ENCODE results near the gene ZDHHC4.

The ZDHHC4 gene

DNA sequence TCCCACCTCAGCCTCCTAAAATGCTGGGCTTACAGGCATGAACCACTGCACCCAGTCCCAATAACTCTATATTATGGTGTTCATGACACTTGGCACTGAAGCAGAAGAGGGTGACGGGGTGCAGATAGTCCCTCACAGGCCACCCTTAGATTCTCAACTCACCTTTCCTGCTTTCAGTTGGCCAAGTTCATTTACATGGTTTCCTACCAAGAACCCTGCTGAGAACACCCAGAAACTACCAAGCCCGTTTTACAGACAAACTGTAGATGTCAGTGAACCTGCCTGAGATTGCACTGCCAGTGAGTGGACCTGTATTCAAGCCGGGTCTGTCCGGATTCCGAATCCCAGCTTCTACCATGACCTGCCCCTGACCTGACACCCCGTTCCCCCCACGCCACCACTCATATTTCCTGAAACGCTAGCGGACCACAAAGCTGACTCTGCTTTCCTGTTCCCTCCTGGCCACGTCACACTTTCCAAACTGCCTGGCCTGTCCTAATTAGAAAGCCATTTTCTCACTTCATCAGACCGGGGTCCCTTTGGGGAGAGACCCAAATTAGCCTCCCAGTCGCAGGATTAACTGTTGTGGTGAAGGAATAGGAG lies 43.3 kb upstream of the ZDHHC4 start:
- TF ChIP-seq, protein P1, sequence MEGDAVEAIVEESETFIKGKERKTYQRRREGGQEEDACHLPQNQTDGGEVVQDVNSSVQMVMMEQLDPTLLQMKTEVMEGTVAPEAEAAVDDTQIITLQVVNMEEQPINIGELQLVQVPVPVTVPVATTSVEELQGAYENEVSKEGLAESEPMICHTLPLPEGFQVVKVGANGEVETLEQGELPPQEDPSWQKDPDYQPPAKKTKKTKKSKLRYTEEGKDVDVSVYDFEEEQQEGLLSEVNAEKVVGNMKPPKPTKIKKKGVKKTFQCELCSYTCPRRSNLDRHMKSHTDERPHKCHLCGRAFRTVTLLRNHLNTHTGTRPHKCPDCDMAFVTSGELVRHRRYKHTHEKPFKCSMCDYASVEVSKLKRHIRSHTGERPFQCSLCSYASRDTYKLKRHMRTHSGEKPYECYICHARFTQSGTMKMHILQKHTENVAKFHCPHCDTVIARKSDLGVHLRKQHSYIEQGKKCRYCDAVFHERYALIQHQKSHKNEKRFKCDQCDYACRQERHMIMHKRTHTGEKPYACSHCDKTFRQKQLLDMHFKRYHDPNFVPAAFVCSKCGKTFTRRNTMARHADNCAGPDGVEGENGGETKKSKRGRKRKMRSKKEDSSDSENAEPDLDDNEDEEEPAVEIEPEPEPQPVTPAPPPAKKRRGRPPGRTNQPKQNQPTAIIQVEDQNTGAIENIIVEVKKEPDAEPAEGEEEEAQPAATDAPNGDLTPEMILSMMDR (IDR thresholded peaks at IDR 0.05; ENCODE audit: low read depth, low read length, missing control alignments) = no peak
- H3K4me3 ChIP-seq (replicated peaks; ENCODE audit: low read depth, low read length) = no peak overlapping the region
- no peak for DNase-seq (ENCODE audit: extremely low read depth, low read depth)

DNA sequence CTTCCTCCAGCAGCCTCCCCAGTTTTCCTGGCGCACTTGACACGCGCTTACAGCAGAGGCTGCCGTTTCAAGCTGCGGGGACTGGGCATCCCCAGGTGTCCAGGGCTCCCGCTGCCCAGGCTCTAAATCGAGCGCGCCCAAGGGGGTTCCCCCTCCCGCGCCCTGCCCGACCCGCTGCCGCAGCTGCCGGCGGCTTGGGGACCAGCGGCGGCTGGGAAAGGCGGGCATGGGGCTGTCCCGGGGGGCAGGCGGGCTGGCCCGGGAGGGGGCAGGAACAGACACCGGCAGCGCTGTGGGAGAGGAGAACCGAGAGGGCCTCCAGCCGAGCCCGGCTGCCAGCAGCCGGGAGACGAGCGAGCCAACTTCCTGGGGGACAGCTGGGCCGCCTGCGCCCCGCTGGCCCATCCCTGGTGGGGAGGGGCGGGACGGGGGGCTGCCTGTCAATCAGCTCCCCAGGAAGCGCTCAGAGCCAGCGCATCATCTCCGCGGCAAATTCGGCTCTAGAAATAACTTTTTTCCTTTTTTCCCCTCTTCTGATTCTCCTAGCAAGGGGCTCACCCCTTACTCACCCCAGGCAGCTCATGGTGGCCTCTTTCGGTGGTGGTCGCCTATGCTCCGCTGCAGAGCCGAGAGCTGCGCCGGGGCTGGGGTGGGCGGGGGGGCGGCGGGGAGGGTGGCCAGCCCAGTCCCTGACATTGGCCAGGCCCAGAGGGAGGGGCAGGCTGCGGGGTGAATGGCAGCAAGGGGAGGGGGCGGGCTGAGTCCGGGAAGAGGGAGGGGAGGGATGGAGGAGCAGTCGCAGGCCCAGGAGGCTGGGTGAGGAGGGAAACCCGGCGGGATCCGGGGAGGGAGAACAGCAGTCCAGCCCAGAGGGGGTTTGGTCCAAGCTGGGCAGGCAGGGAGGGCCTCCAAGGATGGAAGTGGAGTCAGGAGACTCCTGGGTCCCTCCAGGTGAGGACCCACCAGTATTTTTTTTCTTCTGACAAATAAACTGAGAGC lies 40.7 kb upstream of the ZDHHC4 start:
- H3K4me3 ChIP-seq (replicated peaks; ENCODE audit: low read depth, low read length) = no peak overlapping the region
- DNase-seq (ENCODE audit: extremely low read depth, low read depth) = no peak
- TF ChIP-seq, protein P1 (IDR thresholded peaks at IDR 0.05; ENCODE audit: low read depth, low read length, missing control alignments) = no peak

DNA sequence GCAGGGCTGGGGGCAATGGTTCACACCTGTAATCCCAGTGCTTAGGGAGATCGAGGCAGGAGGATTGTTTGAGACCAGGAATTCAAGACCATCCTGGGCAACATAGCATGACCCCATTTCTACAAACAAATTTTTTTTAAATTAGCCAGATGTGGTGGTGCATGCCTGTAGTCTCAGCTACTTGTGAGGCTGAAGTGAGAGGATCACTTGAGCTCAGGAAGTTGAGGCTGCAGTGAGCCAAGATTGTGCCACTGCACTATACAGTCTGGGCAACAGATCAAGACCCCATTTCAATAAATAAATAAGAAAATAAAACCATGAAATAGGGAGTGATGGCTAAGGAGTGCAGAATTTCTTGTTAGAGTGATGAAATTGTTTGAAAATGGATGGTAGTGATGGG lies 34.9 kb upstream of the ZDHHC4 start:
- no peak overlapping the region for H3K4me3 ChIP-seq (replicated peaks; ENCODE audit: low read depth, low read length)
- no peak for DNase-seq (ENCODE audit: extremely low read depth, low read depth)
- TF ChIP-seq, protein P1 (IDR thresholded peaks at IDR 0.05; ENCODE audit: low read depth, low read length, missing control alignments) = no peak

DNA sequence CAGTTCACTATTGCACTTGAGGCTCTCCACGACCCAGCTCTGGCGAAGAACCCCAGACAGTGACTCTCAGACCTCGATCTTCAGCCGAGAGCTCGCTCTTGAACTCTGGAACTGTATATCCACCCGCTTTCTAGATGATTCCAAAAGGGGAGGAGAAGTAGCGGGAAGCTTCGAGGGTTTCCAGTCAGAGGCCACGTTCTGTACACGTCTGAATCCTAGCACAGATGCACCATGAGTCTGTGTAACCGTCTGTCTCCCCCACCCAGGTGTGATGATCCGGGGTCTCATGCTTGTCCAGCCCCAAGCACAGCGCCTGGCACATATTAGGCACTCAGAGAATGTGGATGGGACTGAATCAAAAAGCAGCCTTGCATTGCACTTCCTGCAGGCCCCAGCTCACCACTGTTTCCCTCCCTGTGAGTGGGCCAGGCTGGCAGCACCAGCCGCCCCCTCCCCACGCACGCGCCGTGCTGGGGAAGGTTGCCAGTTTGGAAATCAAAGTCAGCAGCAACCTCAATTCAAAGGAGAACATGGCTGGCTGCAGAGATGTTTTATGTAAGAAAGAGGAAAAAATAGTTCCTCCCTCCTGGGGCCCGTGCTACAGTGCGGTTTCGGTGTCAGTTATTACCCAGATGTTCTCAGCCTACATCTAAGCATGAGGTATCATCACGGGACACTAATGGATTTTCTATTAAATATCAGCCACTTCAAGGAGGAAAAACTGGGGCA lies 31.7 kb upstream of the ZDHHC4 start:
- no peak for DNase-seq (ENCODE audit: extremely low read depth, low read depth)
- TF ChIP-seq, protein P1 (IDR thresholded peaks at IDR 0.05; ENCODE audit: low read depth, low read length, missing control alignments) = no peak
- H3K4me3 ChIP-seq (replicated peaks; ENCODE audit: low read depth, low read length) = no peak overlapping the region

DNA sequence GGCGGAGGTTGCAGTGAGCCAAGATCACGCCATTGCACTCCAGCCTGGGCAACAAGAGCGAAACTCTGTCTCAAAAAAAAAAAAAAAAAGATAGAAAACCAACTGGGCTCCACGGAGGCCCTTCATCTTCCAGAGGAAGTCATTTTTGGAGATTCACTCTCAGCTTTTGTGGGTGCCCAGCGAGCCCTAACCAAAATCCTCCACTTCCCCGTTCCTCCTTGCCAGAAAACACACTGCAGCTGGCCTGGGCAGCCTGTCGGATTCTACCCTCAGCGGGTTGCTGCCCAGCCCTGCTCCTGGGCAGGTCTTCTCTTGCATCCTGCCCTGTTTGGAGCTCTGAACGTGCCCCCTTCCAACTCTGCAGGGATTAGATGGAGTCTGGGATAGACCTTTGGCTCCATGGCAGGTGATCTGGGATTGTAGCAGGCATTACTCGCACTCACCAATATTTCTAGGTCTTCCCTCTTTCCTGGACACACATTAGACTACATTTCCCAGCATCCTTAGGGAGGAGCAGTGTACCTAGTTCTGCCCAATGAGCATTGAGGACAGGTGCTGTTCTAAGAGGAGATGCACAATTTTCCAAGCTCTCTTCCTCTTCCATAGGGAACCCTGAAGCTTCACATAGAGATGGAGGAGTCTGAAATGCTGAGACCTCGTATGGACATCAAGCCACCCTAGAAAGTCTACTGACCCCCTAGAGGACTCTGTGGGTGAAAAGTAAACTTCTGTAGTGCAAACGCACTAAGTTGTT lies 30.6 kb upstream of the ZDHHC4 start:
- H3K4me3 ChIP-seq (replicated peaks; ENCODE audit: low read depth, low read length) = no peak overlapping the region
- TF ChIP-seq, protein P1 (IDR thresholded peaks at IDR 0.05; ENCODE audit: low read depth, low read length, missing control alignments) = no peak
- no peak for DNase-seq (ENCODE audit: extremely low read depth, low read depth)

DNA sequence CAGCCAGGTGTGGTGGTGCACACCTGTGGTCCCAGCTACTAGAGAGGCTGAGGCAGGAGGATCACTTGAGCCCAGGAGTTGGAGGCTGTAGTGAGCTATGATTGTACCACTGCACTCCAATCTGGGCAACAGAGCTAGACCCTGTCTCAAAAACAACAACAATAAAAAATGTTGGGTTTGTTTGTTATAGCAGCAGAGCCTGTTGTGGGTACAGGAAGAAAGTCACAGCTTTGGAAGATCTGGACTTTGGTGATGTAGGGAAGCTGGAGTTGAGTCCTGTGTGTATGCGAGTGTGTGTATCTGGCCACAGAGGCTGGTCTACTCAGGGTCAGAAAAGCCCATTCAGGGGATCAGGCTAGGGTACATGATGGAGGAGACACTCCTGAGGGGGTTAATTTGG lies 29.9 kb upstream of the ZDHHC4 start:
- no peak for DNase-seq (ENCODE audit: extremely low read depth, low read depth)
- TF ChIP-seq, protein P1 (IDR thresholded peaks at IDR 0.05; ENCODE audit: low read depth, low read length, missing control alignments) = no peak
- H3K4me3 ChIP-seq (replicated peaks; ENCODE audit: low read depth, low read length) = no peak overlapping the region
